ENCODE measurements around the gene ARMC9. TPM values are rescaled to one million over a fixed set of nuclear protein-coding genes. Genes with fewer than 3 reads are reported as not detected.

The ARMC9 gene
- total and polyA plus RNA-seq, 2 of the 13 experiments (the other 11 are each of a cell fraction or from before 2014, with no cell fraction given): 9.1 to 12.8 TPM

DNA sequence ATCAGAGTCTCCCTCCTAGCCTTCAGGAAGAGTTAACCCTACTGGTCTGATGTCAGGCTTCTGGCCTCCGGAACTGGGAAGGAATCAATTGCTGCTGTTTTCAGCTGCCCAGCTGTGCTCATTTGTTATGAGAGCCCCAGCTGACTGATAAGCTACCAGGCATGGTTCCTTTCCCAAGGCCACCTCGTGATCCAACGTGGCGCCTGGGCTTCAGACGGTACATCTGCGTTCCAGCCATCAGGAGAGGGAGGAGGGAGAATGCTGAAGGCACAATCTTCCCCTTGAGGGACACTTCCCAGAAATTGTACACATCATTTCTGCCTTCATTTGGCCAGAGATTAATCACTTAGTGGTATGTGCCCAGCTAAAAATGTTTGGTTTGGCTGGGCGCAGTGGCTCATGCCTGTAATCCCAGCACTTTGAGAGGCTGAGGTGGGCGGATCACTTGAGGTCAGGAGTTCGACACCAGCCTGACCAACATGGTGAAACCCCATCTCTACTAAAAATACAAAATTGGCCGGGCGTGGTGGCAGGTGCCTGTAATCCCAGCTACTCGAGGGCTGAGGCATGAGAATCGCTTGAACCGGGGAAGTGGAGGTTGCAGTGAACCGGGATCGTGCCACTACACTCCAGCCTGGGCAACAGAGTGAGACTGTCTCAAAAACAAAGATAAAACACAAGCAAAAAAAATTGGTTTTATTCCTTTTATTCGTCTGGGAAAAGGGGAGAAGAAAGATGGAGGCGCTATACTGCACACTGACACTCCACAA is 10.5 kb upstream of the ARMC9 start (continued):
- TF ChIP-seq, protein P1, sequence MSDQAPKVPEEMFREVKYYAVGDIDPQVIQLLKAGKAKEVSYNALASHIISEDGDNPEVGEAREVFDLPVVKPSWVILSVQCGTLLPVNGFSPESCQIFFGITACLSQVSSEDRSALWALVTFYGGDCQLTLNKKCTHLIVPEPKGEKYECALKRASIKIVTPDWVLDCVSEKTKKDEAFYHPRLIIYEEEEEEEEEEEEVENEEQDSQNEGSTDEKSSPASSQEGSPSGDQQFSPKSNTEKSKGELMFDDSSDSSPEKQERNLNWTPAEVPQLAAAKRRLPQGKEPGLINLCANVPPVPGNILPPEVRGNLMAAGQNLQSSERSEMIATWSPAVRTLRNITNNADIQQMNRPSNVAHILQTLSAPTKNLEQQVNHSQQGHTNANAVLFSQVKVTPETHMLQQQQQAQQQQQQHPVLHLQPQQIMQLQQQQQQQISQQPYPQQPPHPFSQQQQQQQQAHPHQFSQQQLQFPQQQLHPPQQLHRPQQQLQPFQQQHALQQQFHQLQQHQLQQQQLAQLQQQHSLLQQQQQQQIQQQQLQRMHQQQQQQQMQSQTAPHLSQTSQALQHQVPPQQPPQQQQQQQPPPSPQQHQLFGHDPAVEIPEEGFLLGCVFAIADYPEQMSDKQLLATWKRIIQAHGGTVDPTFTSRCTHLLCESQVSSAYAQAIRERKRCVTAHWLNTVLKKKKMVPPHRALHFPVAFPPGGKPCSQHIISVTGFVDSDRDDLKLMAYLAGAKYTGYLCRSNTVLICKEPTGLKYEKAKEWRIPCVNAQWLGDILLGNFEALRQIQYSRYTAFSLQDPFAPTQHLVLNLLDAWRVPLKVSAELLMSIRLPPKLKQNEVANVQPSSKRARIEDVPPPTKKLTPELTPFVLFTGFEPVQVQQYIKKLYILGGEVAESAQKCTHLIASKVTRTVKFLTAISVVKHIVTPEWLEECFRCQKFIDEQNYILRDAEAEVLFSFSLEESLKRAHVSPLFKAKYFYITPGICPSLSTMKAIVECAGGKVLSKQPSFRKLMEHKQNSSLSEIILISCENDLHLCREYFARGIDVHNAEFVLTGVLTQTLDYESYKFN (CRISPR knock-in tag; conservative IDR thresholded peaks at IDR 0.05): peak; percentile 74
- TF ChIP-seq ZNF180 (CRISPR knock-in tag; IDR thresholded peaks at IDR 0.05; ENCODE audit: borderline replicate concordance, low read depth): no peak
- TF ChIP-seq, protein P2, sequence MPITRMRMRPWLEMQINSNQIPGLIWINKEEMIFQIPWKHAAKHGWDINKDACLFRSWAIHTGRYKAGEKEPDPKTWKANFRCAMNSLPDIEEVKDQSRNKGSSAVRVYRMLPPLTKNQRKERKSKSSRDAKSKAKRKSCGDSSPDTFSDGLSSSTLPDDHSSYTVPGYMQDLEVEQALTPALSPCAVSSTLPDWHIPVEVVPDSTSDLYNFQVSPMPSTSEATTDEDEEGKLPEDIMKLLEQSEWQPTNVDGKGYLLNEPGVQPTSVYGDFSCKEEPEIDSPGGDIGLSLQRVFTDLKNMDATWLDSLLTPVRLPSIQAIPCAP (CRISPR knock-in tag; IDR thresholded peaks at IDR 0.05; ENCODE audit: low read depth): no peak
- TF ChIP-seq HNRNPK (IDR thresholded peaks at IDR 0.05; ENCODE audit: low read depth, low read length, poor library complexity, severe bottlenecking): no peak
- TF ChIP-seq KAT8 (CRISPR knock-in tag; IDR thresholded peaks at IDR 0.05): peak; percentile 66; the same call in 1 of the 2 replicates
- TF ChIP-seq MXI1 (IDR thresholded peaks at IDR 0.05; ENCODE audit: borderline replicate concordance, low read depth, low read length): peak; percentile 74; the same call in 1 of the 3 replicates
- no peak for TF ChIP-seq JDP2 (CRISPR knock-in tag; IDR thresholded peaks at IDR 0.05; ENCODE audit: borderline replicate concordance)
- TF ChIP-seq ZNF788 (CRISPR knock-in tag; IDR thresholded peaks at IDR 0.05; ENCODE audit: borderline replicate concordance): peak; percentile 50; the same call in 1 of the 2 replicates
- no peak for TF ChIP-seq ZNF143 (CRISPR knock-in tag; IDR thresholded peaks at IDR 0.05)
- no peak for TF ChIP-seq PTBP1 (IDR thresholded peaks at IDR 0.05; ENCODE audit: low read depth, low read length, poor library complexity, severe bottlenecking)
- TF ChIP-seq ZBTB7B (CRISPR knock-in tag; IDR thresholded peaks at IDR 0.05): no peak
- no peak for TF ChIP-seq ZNF570 (CRISPR knock-in tag; IDR thresholded peaks at IDR 0.05; ENCODE audit: borderline replicate concordance)
- TF ChIP-seq ZNF296 (CRISPR knock-in tag; conservative IDR thresholded peaks at IDR 0.05): no peak
- TF ChIP-seq ZNF33A (CRISPR knock-in tag; IDR thresholded peaks at IDR 0.05; ENCODE audit: borderline replicate concordance): no peak
- no peak for TF ChIP-seq ZFYVE20 (CRISPR knock-in tag; IDR thresholded peaks at IDR 0.05; ENCODE audit: borderline replicate concordance, low read depth)
- TF ChIP-seq, protein P3, sequence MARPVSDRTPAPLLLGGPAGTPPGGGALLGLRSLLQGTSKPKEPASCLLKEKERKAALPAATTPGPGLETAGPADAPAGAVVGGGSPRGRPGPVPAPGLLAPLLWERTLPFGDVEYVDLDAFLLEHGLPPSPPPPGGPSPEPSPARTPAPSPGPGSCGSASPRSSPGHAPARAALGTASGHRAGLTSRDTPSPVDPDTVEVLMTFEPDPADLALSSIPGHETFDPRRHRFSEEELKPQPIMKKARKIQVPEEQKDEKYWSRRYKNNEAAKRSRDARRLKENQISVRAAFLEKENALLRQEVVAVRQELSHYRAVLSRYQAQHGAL (CRISPR knock-in tag; IDR thresholded peaks at IDR 0.05; ENCODE audit: not compliant biosample characterization): no peak
- TF ChIP-seq, protein P4, sequence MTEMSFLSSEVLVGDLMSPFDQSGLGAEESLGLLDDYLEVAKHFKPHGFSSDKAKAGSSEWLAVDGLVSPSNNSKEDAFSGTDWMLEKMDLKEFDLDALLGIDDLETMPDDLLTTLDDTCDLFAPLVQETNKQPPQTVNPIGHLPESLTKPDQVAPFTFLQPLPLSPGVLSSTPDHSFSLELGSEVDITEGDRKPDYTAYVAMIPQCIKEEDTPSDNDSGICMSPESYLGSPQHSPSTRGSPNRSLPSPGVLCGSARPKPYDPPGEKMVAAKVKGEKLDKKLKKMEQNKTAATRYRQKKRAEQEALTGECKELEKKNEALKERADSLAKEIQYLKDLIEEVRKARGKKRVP (CRISPR knock-in tag; IDR thresholded peaks at IDR 0.05): no peak
- TF ChIP-seq JARID2 (CRISPR knock-in tag; IDR thresholded peaks at IDR 0.05; ENCODE audit: insufficient replicate concordance): no peak
- no peak for TF ChIP-seq U2AF2 (IDR thresholded peaks at IDR 0.05; ENCODE audit: low read depth, low read length)

All from HepG2 (cell line).